Neural crest cell (in vitro differentiated cells): ENCODE data around the gene ZNF608. TPM values are rescaled to one million over a fixed set of nuclear protein-coding genes. Genes with fewer than 3 reads are reported as not detected.

ENCODE experiments used
- DNase-seq: peaks from one replicate; pipeline ENCODE4 v3.0.0; 2021; ENCODE audit warnings: low read depth, mixed read lengths, low spot score
- H3K27ac Mint-ChIP-seq: one replicate; pipeline ENCODE4 v1.8.0; 2021; ENCODE audit warnings: mild to moderate bottlenecking, mixed read lengths; ENCODE audit not compliant: unreplicated experiment
- H3K27me3 Mint-ChIP-seq: 2 replicates; pipeline ENCODE4 v1.8.0; 2021; ENCODE audit warnings: low read depth, mild to moderate bottlenecking, mixed read lengths
- H3K36me3 Mint-ChIP-seq: 2 replicates; pipeline ENCODE4 v1.8.0; 2021; ENCODE audit warnings: low read depth, mild to moderate bottlenecking, mixed read lengths
- H3K4me1 Mint-ChIP-seq: 2 replicates; pipeline ENCODE4 v1.8.0; 2021; ENCODE audit warnings: mixed read lengths
- H3K4me3 Mint-ChIP-seq: one replicate; pipeline ENCODE4 v1.8.0; 2021; ENCODE audit warnings: mild to moderate bottlenecking, mixed read lengths
- H3K9me3 Mint-ChIP-seq: 2 replicates; pipeline ENCODE4 v1.8.0; 2021; ENCODE audit warnings: mixed read lengths
- total RNA-seq: library from RNA; stranded (reverse); gene quantifications from 2 replicates; pipeline ENCODE4 v1.2.1, GENCODE V29; 2021
- TF ChIP-seq, protein P1 (sequence below): fragments of 200-600 bp; sonication (generic); conservative IDR thresholded peaks from 2 replicates; pipeline ENCODE4 v1.5.0; 2021; ENCODE audit warnings: antibody characterized with exemption, mild to moderate bottlenecking

The ZNF608 gene
- total RNA-seq, 1 donor from 2014 or later = 106 TPM

DNA sequence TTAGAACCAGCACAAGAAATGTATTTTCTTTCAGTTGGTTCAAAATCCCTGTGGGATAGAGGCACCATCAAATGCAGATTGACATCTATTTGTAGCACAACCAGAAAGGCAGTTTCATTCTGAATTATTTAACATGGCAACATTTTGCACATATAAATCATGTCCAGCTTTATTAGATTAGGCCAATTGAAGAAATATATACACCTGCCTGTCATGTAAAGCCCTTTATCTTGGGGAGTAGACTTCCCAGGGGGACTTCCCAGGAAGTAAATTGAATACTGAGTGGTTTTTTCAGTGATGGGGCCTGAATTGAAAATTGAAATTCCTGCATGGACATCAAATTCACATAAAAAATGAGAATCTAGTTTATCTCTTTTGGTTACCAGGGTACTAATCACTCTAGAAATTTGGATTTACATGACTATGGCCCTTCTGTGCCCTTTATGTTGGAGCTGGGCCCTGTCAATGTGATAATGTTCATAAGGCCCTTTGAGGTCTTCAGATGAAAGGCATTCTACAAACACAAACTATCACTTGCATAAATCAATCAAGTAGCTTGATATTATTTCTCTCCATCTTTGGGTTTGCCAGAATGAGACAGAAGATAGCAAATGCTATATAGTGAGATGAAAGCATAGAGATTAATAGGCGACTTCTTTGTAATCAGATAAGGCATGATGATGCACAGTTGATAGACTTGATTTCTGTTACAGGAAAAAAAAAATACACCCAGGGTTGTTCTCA lies 26.2 kb upstream of the ZNF608 start:
- Mint-ChIP-seq H3K27me3 (no peaks in the 10 kb centered on the region), H3K27ac (peak overlapping the region; percentile 89), H3K9me3 (peaks cover 3% of the 10 kb centered on the region), H3K36me3 (no peaks in the 10 kb centered on the region), H3K4me3 (peak overlapping the region; percentile 12), H3K4me1 (peaks cover 5% of the 10 kb centered on the region)
- TF ChIP-seq, protein P1, sequence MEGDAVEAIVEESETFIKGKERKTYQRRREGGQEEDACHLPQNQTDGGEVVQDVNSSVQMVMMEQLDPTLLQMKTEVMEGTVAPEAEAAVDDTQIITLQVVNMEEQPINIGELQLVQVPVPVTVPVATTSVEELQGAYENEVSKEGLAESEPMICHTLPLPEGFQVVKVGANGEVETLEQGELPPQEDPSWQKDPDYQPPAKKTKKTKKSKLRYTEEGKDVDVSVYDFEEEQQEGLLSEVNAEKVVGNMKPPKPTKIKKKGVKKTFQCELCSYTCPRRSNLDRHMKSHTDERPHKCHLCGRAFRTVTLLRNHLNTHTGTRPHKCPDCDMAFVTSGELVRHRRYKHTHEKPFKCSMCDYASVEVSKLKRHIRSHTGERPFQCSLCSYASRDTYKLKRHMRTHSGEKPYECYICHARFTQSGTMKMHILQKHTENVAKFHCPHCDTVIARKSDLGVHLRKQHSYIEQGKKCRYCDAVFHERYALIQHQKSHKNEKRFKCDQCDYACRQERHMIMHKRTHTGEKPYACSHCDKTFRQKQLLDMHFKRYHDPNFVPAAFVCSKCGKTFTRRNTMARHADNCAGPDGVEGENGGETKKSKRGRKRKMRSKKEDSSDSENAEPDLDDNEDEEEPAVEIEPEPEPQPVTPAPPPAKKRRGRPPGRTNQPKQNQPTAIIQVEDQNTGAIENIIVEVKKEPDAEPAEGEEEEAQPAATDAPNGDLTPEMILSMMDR = no peak
- DNase-seq = no peak

- no peaks in the 10 kb centered on the region for H3K36me3 Mint-ChIP-seq
- H3K4me1 Mint-ChIP-seq = peaks cover 7% of the 10 kb centered on the region
- peaks cover 4% of the 10 kb centered on the region for H3K9me3 Mint-ChIP-seq
- H3K27me3 Mint-ChIP-seq = no peaks in the 10 kb centered on the region
- no peak for DNase-seq
- H3K27ac Mint-ChIP-seq = peak overlapping the region; percentile 89
- TF ChIP-seq, protein P1 = no peak
- peak overlapping the region; percentile 60 for H3K4me3 Mint-ChIP-seq
These were observed 25.3 kb upstream of the ZNF608 start for GRCh38 chr5:124771761-124772160.

- H3K4me3 Mint-ChIP-seq = no peak overlapping the region
- H3K36me3 Mint-ChIP-seq = no peaks in the 10 kb centered on the region
- no peak for DNase-seq
- H3K27me3 Mint-ChIP-seq = no peaks in the 10 kb centered on the region
- peaks cover 8% of the 10 kb centered on the region for H3K9me3 Mint-ChIP-seq
- H3K4me1 Mint-ChIP-seq = peaks cover 30% of the 10 kb centered on the region
- TF ChIP-seq, protein P1 = no peak
- no peak overlapping the region for H3K27ac Mint-ChIP-seq
These were observed 18.7 kb upstream of the ZNF608 start for GRCh38 chr5:124764992-124765611.

DNA sequence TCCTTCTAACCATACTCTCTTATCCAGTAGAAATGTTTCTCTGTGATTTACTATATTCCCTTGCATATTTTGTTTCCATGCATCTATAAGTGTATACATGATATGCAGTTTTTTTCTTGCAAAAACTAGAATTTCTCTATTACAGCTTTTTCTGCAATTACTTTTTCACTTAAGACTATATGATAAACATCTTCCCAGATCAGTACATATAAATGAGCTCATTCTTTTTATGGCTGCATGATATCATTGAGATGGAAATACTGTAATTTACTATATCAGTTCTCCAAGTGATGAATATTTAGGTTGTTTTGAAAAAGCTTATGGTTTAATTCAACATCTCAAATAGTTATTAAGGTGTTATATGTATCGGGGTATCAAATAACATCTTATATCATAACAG lies 18.1 kb upstream of the ZNF608 start:
- H3K4me1 Mint-ChIP-seq = peaks cover 28% of the 10 kb centered on the region
- H3K36me3 Mint-ChIP-seq = no peaks in the 10 kb centered on the region
- no peak for DNase-seq
- no peak overlapping the region for H3K4me3 Mint-ChIP-seq
- H3K27me3 Mint-ChIP-seq = no peaks in the 10 kb centered on the region
- TF ChIP-seq, protein P1 = no peak
- peaks cover 5% of the 10 kb centered on the region for H3K9me3 Mint-ChIP-seq
- no peak overlapping the region for H3K27ac Mint-ChIP-seq

DNA sequence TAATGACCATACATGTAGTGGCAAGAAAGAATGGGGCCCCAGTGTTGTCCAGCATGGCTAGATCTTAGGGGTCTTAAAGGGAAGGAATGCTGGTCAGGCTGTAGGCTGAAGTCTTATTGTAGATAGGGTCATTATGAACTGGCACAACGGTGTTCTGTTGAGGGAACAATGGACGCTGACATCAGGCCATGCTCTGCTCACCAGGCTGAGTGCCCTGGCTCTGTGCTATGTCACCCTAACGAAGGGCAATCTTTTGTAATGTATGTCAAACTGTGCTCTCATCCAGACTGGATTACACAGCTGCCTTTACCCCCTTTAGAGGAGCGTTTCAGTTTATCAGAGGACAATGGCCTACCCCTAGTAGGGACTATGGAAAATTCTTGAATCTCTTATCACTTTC lies 14.6 kb upstream of the ZNF608 start:
- Mint-ChIP-seq H3K9me3 (peaks cover 2% of the 10 kb centered on the region), H3K36me3 (no peaks in the 10 kb centered on the region), H3K4me1 (peaks cover 23% of the 10 kb centered on the region), H3K27me3 (no peaks in the 10 kb centered on the region), H3K4me3 (no peak overlapping the region), H3K27ac (no peak overlapping the region)
- TF ChIP-seq, protein P1 = no peak
- no peak for DNase-seq
